ENCODE data around the gene TCHH. TPM values are rescaled to one million over a fixed set of nuclear protein-coding genes. Genes with fewer than 3 reads are reported as not detected.

TCHH gene
- total and polyA plus RNA-seq, 4 donors, result 0.05 to 0.33 (median 0.08) TPM

DNA sequence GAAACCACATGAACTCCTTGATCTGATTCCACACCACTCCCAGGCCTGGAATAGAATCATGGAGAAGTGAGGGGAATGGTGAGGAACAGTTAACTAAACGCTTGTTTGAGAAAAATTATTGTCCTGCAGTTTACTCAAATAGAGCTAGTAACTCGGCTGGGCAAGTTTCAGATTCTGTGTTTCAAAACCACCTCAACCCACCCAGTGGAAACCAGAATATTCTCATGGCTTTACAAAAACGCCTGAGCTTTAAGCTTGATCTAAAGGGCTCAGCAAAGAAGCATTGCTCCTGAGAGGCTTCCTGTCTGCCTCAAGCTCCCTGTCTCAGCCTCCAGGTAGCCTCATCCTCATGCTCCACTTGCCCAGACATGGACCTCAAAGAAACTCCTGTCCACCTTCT is 42.9 kb downstream of the TCHH start:
- TF ChIP-seq, protein P1, sequence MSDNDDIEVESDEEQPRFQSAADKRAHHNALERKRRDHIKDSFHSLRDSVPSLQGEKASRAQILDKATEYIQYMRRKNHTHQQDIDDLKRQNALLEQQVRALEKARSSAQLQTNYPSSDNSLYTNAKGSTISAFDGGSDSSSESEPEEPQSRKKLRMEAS (IDR thresholded peaks at IDR 0.05), result no peak
- TF ChIP-seq RXRA (IDR thresholded peaks at IDR 0.05) (no peak), YY1 (IDR thresholded peaks at IDR 0.05) (no peak), GABPA (IDR thresholded peaks at IDR 0.05 in 1 of 2, conservative IDR thresholded peaks at IDR 0.05 in 1 of 2) (no peak)
- TF ChIP-seq, protein P2, sequence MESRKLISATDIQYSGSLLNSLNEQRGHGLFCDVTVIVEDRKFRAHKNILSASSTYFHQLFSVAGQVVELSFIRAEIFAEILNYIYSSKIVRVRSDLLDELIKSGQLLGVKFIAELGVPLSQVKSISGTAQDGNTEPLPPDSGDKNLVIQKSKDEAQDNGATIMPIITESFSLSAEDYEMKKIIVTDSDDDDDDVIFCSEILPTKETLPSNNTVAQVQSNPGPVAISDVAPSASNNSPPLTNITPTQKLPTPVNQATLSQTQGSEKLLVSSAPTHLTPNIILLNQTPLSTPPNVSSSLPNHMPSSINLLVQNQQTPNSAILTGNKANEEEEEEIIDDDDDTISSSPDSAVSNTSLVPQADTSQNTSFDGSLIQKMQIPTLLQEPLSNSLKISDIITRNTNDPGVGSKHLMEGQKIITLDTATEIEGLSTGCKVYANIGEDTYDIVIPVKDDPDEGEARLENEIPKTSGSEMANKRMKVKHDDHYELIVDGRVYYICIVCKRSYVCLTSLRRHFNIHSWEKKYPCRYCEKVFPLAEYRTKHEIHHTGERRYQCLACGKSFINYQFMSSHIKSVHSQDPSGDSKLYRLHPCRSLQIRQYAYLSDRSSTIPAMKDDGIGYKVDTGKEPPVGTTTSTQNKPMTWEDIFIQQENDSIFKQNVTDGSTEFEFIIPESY (IDR thresholded peaks at IDR 0.05), result no peak
- TF ChIP-seq, protein P3, sequence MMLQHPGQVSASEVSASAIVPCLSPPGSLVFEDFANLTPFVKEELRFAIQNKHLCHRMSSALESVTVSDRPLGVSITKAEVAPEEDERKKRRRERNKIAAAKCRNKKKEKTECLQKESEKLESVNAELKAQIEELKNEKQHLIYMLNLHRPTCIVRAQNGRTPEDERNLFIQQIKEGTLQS (IDR thresholded peaks at IDR 0.05), result no peak
- TF ChIP-seq, protein P4, sequence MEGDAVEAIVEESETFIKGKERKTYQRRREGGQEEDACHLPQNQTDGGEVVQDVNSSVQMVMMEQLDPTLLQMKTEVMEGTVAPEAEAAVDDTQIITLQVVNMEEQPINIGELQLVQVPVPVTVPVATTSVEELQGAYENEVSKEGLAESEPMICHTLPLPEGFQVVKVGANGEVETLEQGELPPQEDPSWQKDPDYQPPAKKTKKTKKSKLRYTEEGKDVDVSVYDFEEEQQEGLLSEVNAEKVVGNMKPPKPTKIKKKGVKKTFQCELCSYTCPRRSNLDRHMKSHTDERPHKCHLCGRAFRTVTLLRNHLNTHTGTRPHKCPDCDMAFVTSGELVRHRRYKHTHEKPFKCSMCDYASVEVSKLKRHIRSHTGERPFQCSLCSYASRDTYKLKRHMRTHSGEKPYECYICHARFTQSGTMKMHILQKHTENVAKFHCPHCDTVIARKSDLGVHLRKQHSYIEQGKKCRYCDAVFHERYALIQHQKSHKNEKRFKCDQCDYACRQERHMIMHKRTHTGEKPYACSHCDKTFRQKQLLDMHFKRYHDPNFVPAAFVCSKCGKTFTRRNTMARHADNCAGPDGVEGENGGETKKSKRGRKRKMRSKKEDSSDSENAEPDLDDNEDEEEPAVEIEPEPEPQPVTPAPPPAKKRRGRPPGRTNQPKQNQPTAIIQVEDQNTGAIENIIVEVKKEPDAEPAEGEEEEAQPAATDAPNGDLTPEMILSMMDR (IDR thresholded peaks at IDR 0.05; ENCODE audit: low read depth, low read length, missing input control), result no peak
- Histone ChIP-seq H3K4me1 (ENCODE audit: control insufficient read depth in 4 of 4, insufficient read depth in 4 of 4, low read length in 3 of 4) (no peaks in the 10 kb centered on the region), H3K9ac (ENCODE audit: low read depth in 1 of 2, low read length in 2 of 2) (no peak overlapping the region), H3K9me3 (ENCODE audit: control insufficient read depth in 4 of 4, low read length in 3 of 4) (no peaks in the 10 kb centered on the region), H3K27ac (ENCODE audit: low read depth in 1 of 2, low read length in 2 of 2) (no peak overlapping the region), H3K27me3 (ENCODE audit: control insufficient read depth in 4 of 4, insufficient read depth in 4 of 4, low read length in 3 of 4) (peaks cover 0 to 3% (median 1%) of the 10 kb centered on the region in 4 donors), H3K36me3 (ENCODE audit: control insufficient read depth in 4 of 4, insufficient read depth in 3 of 4, low read depth in 1 of 4, low read length in 3 of 4) (no peaks in the 10 kb centered on the region), H3K4me3 (ENCODE audit: low read depth in 1 of 3, low read length in 3 of 3) (no peak overlapping the region)
- no peak for DNase-seq (ENCODE audit: low spot score)
- 74% methylated on average over 3 of the region's 3 CpGs for WGBS

DNA sequence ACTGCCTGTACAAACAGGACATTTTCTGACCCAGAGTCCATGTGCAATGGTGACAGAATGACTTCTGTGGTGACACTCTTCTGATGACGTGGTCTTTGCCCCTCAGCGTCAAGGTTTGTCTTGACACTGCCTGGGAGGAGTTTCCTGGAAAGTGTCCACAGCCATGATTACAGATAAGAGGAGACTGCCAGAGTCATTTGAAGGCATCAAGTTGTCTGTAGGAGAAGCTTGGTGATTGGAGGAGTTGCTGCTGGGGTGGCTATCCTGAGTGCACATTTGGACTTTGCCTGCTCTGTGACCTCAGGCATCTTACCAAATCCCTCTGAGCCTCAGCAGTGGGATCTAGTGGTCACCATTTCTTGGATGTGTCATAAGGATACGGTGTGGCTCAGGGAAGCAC is 44.1 kb downstream of the TCHH start:
- H3K9me3 ChIP-seq (ENCODE audit: control insufficient read depth in 4 of 4, low read length in 3 of 4), result no peaks in the 10 kb centered on the region
- DNase-seq (ENCODE audit: low spot score), result no peak
- H3K27me3 ChIP-seq (ENCODE audit: control insufficient read depth in 4 of 4, insufficient read depth in 4 of 4, low read length in 3 of 4), result peaks cover 0 to 3% (median 1%) of the 10 kb centered on the region in 4 donors
- H3K27ac ChIP-seq (ENCODE audit: low read depth in 1 of 2, low read length in 2 of 2), result no peak overlapping the region
- TF ChIP-seq EGR1 (IDR thresholded peaks at IDR 0.05; ENCODE audit: low read depth in 2 of 2) (no peak), HNF4A (conservative IDR thresholded peaks at IDR 0.05) (no peak), TAF1 (conservative IDR thresholded peaks at IDR 0.05) (no peak), RXRA (IDR thresholded peaks at IDR 0.05) (no peak), GABPA (IDR thresholded peaks at IDR 0.05 in 1 of 2, conservative IDR thresholded peaks at IDR 0.05 in 1 of 2) (no peak), HNF4G (IDR thresholded peaks at IDR 0.05) (no peak), FOXA1 (IDR thresholded peaks at IDR 0.05) (no peak), YY1 (IDR thresholded peaks at IDR 0.05) (no peak), RAD21 (IDR thresholded peaks at IDR 0.05) (no peak), JUND (IDR thresholded peaks at IDR 0.05) (no peak), FOXA2 (IDR thresholded peaks at IDR 0.05) (no peak)
- TF ChIP-seq, protein P3 (IDR thresholded peaks at IDR 0.05), result no peak
- TF ChIP-seq, protein P4 (IDR thresholded peaks at IDR 0.05; ENCODE audit: low read depth, low read length, missing input control), result no peak
- TF ChIP-seq, protein P5, sequence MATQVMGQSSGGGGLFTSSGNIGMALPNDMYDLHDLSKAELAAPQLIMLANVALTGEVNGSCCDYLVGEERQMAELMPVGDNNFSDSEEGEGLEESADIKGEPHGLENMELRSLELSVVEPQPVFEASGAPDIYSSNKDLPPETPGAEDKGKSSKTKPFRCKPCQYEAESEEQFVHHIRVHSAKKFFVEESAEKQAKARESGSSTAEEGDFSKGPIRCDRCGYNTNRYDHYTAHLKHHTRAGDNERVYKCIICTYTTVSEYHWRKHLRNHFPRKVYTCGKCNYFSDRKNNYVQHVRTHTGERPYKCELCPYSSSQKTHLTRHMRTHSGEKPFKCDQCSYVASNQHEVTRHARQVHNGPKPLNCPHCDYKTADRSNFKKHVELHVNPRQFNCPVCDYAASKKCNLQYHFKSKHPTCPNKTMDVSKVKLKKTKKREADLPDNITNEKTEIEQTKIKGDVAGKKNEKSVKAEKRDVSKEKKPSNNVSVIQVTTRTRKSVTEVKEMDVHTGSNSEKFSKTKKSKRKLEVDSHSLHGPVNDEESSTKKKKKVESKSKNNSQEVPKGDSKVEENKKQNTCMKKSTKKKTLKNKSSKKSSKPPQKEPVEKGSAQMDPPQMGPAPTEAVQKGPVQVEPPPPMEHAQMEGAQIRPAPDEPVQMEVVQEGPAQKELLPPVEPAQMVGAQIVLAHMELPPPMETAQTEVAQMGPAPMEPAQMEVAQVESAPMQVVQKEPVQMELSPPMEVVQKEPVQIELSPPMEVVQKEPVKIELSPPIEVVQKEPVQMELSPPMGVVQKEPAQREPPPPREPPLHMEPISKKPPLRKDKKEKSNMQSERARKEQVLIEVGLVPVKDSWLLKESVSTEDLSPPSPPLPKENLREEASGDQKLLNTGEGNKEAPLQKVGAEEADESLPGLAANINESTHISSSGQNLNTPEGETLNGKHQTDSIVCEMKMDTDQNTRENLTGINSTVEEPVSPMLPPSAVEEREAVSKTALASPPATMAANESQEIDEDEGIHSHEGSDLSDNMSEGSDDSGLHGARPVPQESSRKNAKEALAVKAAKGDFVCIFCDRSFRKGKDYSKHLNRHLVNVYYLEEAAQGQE (IDR thresholded peaks at IDR 0.05), result no peak
- TF ChIP-seq, protein P2 (IDR thresholded peaks at IDR 0.05), result no peak
- H3K4me1 ChIP-seq (ENCODE audit: control insufficient read depth in 4 of 4, insufficient read depth in 4 of 4, low read length in 3 of 4), result no peaks in the 10 kb centered on the region
- H3K36me3 ChIP-seq (ENCODE audit: control insufficient read depth in 4 of 4, insufficient read depth in 3 of 4, low read depth in 1 of 4, low read length in 3 of 4), result no peaks in the 10 kb centered on the region
- no peak overlapping the region for H3K4me3 ChIP-seq (ENCODE audit: low read depth in 1 of 3, low read length in 3 of 3)
- no peak overlapping the region for H3K9ac ChIP-seq (ENCODE audit: low read depth in 1 of 2, low read length in 2 of 2)
- WGBS, result 51% methylated on average over 3 of the region's 3 CpGs

Measured in liver (tissue), 9 donors.